ENCODE results near the gene SPON1.
"Not testable (repeated sequence)": the region's sequence is repeated elsewhere in the genome, so short reads cannot be mapped to it uniquely, and the experiment has no call there.

The SPON1 gene

GRCh38 chr11:14082338-14082737 is 119.8 kb downstream of the SPON1 start:
- DNase-seq (ENCODE audit: low read depth): no peak

GRCh38 chr11:14088861-14089260 is 126.3 kb downstream of the SPON1 start:
- DNase-seq (ENCODE audit: low read depth): not testable (repeated sequence)

GRCh38 chr11:14089690-14090462 is 127.4 kb downstream of the SPON1 start:
- no peak for DNase-seq (ENCODE audit: low read depth)

- DNase-seq (ENCODE audit: low read depth): not testable (repeated sequence)
Observed at GRCh38 chr11:14090631-14091030, 128.1 kb downstream of the SPON1 start.

GRCh38 chr11:14093065-14093464 is 130.5 kb downstream of the SPON1 start:
- DNase-seq (ENCODE audit: low read depth): no peak

- no peak for DNase-seq (ENCODE audit: low read depth)
Observed at GRCh38 chr11:14094481-14095037, 132.0 kb downstream of the SPON1 start.

GRCh38 chr11:14095882-14096281 is 133.4 kb downstream of the SPON1 start:
- no peak for DNase-seq (ENCODE audit: low read depth)

- DNase-seq (ENCODE audit: low read depth): no peak
Observed at GRCh38 chr11:14096606-14097005, 134.1 kb downstream of the SPON1 start.

GRCh38 chr11:14101388-14101787 is 138.9 kb downstream of the SPON1 start:
- no peak for DNase-seq (ENCODE audit: low read depth)

GRCh38 chr11:14102766-14103165 is 140.2 kb downstream of the SPON1 start:
- no peak for DNase-seq (ENCODE audit: low read depth)

- no peak for DNase-seq (ENCODE audit: low read depth)
Observed at GRCh38 chr11:14105446-14105845, 142.9 kb downstream of the SPON1 start.

- DNase-seq (ENCODE audit: low read depth): no peak
Observed at GRCh38 chr11:14106303-14107049, 144.0 kb downstream of the SPON1 start.

- DNase-seq (ENCODE audit: low read depth): no peak
Observed at GRCh38 chr11:14107050-14107430, 144.5 kb downstream of the SPON1 start.

- DNase-seq (ENCODE audit: low read depth): no peak
Observed at GRCh38 chr11:14109742-14110141, 147.2 kb downstream of the SPON1 start.

- no peak for DNase-seq (ENCODE audit: low read depth)
Observed at GRCh38 chr11:14110629-14111028, 148.1 kb downstream of the SPON1 start.

GRCh38 chr11:14111496-14111895 is 149.0 kb downstream of the SPON1 start:
- no peak for DNase-seq (ENCODE audit: low read depth)

GRCh38 chr11:14112721-14113120 is 150.2 kb downstream of the SPON1 start:
- DNase-seq (ENCODE audit: low read depth): no peak

GRCh38 chr11:14114269-14114668 is 151.7 kb downstream of the SPON1 start:
- DNase-seq (ENCODE audit: low read depth): no peak

GRCh38 chr11:14114786-14115185 is 152.3 kb downstream of the SPON1 start:
- DNase-seq (ENCODE audit: low read depth): no peak

GRCh38 chr11:14117632-14118031 is 155.1 kb downstream of the SPON1 start:
- no peak for DNase-seq (ENCODE audit: low read depth)

- DNase-seq (ENCODE audit: low read depth): no peak
Observed at GRCh38 chr11:14118072-14118471, 155.5 kb downstream of the SPON1 start.

GRCh38 chr11:14119357-14119756 is 156.8 kb downstream of the SPON1 start:
- no peak for DNase-seq (ENCODE audit: low read depth)

- no peak for DNase-seq (ENCODE audit: low read depth)
Observed at GRCh38 chr11:14124350-14124749, 161.8 kb downstream of the SPON1 start.
